H7 (cell line): ENCODE data around the gene KCNQ2. TPM values are rescaled to one million over a fixed set of nuclear protein-coding genes. Genes with fewer than 3 reads are reported as not detected.
A peak's percentile ranks its signal among the peaks of the same experiment; 100 is the strongest.

Source experiments
- DNase-seq: peaks from one replicate; pipeline ENCODE4 v3.0.0; 2012
- H3K27me3 ChIP-seq: 2 replicates; pipeline ENCODE4 v1.6.0; 2011; ENCODE audit warnings: mild to moderate bottlenecking, low read length; ENCODE audit not compliant: control insufficient read depth, insufficient read depth
- H3K36me3 ChIP-seq: replicated peaks from 2 replicates; pipeline ENCODE4 v1.5.1; 2011; ENCODE audit warnings: low read length; ENCODE audit not compliant: control insufficient read depth, insufficient read depth
- H3K4me3 ChIP-seq: 2 replicates; pipeline ENCODE4 v1.5.1; 2011; ENCODE audit warnings: low read depth, mild to moderate bottlenecking, control low read depth, low read length, moderate library complexity; ENCODE audit not compliant: insufficient read depth
- total RNA-seq: library from RNA; depleted of rRNA; stranded (reverse); fragments of >200 nt; shearing (Covaris generic); gene quantifications from 2 replicates; pipeline ENCODE4 v1.2.3, GENCODE V29; 2014

The KCNQ2 gene
- total RNA-seq, 1 experiment from 2014 or later = 129 TPM

- H3K4me3 ChIP-seq = no peak overlapping the region
- peak; percentile 72 for DNase-seq
- no peaks in the 10 kb centered on the region for H3K27me3 ChIP-seq
- H3K36me3 ChIP-seq = no peaks in the 10 kb centered on the region
Observed at GRCh38 chr20:63465380-63466249, 6.8 kb downstream of the KCNQ2 start.

- no peaks in the 10 kb centered on the region for H3K27me3 ChIP-seq
- no peaks in the 10 kb centered on the region for H3K36me3 ChIP-seq
- H3K4me3 ChIP-seq = no peak overlapping the region
- no peak for DNase-seq
Observed at GRCh38 chr20:63464289-63464635, 8.2 kb downstream of the KCNQ2 start.

DNA sequence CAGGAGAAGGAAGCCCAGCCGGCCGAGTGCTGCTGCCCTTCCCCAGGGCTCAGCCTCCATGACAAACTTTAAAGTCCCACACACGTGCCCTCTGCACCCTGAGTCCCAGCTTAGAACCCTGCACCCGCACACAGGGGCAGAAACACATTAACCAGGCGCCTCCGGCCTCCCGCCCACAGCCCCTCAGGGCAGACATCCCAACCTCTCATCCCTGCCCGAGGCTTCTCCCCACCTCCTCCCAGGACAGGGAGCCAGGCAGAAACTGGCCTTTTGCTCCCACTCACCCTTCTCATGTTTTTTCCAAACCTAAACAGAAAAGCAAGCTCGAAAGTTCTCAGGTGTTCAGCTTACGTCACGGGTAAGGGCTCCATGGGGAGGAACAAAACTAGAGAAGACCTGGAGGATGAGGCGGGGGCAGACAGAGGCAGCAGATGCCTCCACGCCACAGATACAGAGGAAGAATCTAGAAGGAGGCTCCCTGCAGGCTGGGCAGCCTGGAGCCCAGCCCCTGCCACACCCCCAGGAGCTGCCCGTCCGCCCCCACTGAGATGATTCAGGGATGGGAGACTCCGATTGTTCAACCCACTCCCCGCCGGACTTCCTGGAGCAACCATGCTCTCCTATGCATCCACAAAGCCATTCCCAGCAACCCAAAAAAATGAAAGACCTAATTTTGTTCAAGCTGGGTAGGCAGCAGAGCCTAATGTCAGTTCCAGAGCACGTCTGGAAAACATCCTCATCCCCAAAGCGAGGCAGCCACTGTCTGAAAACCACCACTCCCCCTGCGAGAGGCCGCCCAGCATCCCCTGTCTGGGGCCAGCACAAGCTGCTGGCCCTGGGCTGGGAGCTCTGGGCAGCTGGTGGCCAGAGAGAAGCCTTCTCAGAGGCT lies 8.8 kb downstream of the KCNQ2 start:
- no peak for DNase-seq
- Histone ChIP-seq H3K27me3 (no peaks in the 10 kb centered on the region), H3K4me3 (no peak overlapping the region), H3K36me3 (no peaks in the 10 kb centered on the region)

DNA sequence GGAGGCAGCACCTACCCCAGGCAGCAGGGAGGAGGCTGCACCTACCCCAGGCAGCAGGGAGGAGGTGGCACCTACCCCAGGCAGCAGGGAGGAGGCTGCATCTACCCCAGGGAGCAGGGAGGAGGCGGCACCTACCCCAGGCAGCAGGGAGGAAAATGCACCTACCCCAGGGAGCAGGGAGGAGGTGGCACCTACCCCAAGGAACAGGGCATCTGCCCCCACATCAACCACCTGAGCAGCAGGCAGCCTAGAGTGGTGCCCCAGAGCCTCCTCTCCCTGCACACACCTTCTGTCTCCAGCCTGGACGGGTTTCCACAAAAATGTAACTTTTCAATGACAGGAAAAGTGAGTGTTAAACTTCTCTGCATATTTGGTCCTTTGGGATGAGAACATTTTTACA lies 10.2 kb downstream of the KCNQ2 start:
- no peaks in the 10 kb centered on the region for H3K36me3 ChIP-seq
- no peak overlapping the region for H3K4me3 ChIP-seq
- no peak for DNase-seq
- H3K27me3 ChIP-seq = no peaks in the 10 kb centered on the region

DNA sequence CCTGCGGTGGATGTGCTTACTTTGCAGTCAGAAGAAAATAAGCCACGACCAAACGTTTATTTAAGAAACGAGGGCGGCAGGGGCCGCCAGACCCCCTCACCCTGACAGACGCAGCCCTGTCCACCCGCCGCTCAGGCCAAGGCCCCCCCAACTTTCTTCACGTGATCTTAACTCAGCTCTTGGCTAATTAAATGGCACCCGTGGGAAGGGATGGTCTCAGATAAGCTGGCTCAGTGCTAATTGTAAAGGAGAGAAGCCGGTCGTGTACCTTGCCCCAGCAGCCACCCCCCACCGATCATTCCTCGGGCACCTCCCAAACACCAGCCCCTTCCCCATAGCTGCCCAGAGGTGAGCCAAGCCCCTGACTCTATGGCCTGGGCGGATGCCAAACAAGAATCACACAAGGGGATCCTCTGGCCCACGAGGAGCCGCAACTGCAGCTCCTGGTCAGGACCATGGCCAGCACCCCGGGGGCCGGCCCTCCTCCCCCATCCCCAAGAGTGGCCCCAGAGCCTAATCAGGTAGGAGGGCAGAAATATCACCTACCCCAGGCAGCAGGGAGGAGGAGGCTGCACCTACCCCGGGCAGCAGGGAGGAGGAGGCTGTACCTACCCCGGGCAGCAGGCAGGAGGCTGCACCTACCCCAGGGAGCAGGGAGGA lies 11.2 kb downstream of the KCNQ2 start:
- DNase-seq = peak; percentile 97
- H3K27me3 ChIP-seq = no peaks in the 10 kb centered on the region
- no peak overlapping the region for H3K4me3 ChIP-seq
- no peaks in the 10 kb centered on the region for H3K36me3 ChIP-seq

DNA sequence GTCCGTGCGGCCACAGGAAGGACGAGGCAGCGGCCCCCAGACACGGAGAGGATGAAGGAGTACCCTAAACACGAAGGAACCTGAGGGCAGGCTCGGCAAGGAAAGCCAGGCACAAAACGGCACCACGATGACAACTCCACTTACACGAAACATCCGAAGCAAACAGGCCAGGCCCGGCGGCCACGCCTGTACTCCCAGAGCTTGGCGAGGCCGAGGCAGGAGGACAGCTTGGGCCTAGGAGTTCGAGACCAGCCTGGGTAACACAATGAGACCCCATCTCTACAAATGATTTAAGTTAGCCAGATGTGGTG lies 13.4 kb downstream of the KCNQ2 start:
- no peak for DNase-seq
- Histone ChIP-seq H3K27me3 (no peaks in the 10 kb centered on the region), H3K4me3 (no peak overlapping the region)

GRCh38 chr20:63458170-63459069 lies 14.0 kb downstream of the KCNQ2 start:
- H3K36me3 ChIP-seq = no peaks in the 10 kb centered on the region
- no peak for DNase-seq
- no peaks in the 10 kb centered on the region for H3K27me3 ChIP-seq
- H3K4me3 ChIP-seq = no peak overlapping the region

More for the DNA sequence above, 13.4 kb downstream of the KCNQ2 start:
- no peaks in the 10 kb centered on the region for H3K36me3 ChIP-seq

GRCh38 chr20:63457737-63458136 lies 14.7 kb downstream of the KCNQ2 start:
- H3K4me3 ChIP-seq = no peak overlapping the region
- no peaks in the 10 kb centered on the region for H3K36me3 ChIP-seq
- H3K27me3 ChIP-seq = no peaks in the 10 kb centered on the region
- DNase-seq = no peak

DNA sequence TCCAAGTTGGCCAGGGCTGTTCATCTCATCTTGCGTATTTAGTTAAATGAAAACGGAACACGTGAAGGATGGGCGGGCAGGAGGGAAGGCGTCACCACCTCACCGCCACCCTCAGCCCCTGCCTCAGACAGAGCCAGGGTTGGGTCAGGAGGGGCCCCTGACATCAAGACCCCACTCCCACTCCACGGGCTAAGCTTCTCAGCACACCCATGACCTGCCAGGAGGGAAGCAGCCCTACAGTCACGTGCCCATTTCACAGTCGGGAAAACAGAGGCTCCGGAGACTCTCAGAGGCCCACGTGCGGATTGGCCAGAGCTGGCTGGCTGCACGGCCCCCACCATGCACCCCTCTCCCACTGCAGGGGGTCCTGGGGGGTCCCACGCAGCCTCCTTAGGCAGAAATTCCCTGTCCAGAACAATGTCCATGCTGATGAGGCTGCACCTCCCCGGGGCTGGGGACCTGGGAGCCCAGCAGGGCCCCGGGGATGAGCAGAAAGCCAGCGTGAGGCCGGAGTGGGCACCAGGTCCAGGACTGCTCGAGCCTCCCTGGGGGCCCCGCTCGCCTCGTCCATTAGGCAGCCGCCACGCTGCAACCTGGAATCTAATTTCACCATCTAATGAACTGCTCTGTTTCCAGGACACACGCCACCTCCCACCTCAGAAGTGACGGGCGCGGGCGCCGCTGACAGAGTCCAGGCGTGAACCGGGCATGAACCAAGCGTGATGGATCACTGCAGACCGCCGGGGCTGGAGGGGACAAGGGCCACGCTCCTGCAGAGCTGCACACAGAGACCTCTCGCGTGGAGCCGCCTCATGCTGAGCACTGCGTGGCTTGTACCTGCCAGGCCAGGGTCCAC lies 15.8 kb downstream of the KCNQ2 start:
- no peak overlapping the region for H3K4me3 ChIP-seq
- no peak for DNase-seq
- H3K27me3 ChIP-seq = no peaks in the 10 kb centered on the region
- no peaks in the 10 kb centered on the region for H3K36me3 ChIP-seq

DNA sequence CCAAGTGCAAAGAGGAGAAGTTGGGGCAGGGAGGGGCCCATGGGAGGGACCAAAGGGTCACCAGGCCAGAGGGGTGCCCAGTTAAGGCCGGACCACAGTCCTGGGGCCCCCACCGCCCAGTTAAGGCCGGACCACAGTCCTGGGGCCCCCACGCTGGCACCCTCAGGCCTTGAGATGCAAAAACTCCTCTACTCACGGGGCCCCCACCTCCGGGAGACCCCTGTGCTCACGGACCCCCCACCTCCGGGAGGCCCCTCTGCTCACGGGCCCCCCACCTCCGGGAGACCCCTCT lies 16.9 kb downstream of the KCNQ2 start:
- no peaks in the 10 kb centered on the region for H3K27me3 ChIP-seq
- H3K4me3 ChIP-seq = no peak overlapping the region
- no peak for DNase-seq
- no peaks in the 10 kb centered on the region for H3K36me3 ChIP-seq

GRCh38 chr20:63454731-63455567 lies 17.5 kb downstream of the KCNQ2 start:
- no peak overlapping the region for H3K4me3 ChIP-seq
- no peaks in the 10 kb centered on the region for H3K27me3 ChIP-seq
- no peaks in the 10 kb centered on the region for H3K36me3 ChIP-seq
- DNase-seq = peak; percentile 88

- Histone ChIP-seq H3K27me3 (no peaks in the 10 kb centered on the region), H3K36me3 (no peaks in the 10 kb centered on the region), H3K4me3 (no peak overlapping the region)
- DNase-seq = peak; percentile 84
Observed at GRCh38 chr20:63452821-63453523, 19.5 kb downstream of the KCNQ2 start.
